HS-5 (cell line): ENCODE results near the gene KRT86.

Source experiments
- DNase-seq: peaks from one replicate; pipeline ENCODE4 v3.0.0-alpha.2; 2012; ENCODE audit warnings: low read depth

The KRT86 gene

DNA sequence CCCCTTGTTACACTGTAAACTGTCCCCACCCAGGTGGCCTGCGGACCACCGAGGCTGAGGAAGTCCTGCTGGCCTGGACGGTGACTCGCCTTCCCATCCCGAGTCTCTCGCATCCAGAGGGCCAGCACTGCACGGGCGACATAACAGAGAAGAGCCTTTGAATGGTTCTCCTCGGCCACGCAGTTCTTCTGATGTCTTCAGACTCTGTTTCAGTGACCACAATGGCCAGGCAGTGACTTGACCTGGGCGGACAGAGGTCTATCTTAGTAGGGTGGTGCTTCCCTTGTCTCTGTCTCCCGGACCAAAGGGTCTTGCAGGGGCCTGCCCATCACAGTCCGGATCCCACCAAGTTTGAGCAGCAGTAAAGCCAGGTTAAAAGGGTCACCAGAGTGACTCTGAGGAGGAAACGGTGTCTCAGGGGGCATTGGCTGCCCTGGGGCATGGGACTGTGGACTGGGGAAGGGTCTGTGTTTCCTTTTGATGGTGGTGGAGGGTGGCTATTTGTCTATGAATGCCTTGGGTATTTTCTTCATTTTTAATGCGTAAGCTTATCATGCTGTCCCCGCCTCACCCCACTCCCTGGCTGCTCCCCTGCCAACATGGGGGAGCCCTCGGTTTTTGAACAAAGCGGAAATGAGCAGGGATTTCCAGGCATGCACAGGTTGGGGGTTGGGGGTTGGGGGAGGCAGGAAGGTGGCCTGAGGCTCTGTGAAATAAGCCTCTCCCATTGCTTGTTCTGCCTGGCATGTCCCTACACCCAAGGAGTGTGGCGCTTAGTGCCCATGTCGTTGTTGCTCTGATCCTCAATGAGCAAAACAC, 82.5 kb downstream of the KRT86 start:
- no peak for DNase-seq
